Muscle layer of colon (tissue), 2 donors: ENCODE data around the gene USH2A.

Source experiments
- H3K27ac ChIP-seq: one replicate; pipeline ENCODE4 v1.7.0; 2013; ENCODE audit warnings: low read depth, mild to moderate bottlenecking, low read length, moderate library complexity
- H3K27me3 ChIP-seq, 2 donors: one replicate each; pipeline ENCODE4 v1.7.0; 2013; ENCODE audit warnings: low read length in 2 of 2, mild to moderate bottlenecking in 2 of 2; ENCODE audit not compliant: insufficient read depth in 2 of 2, control insufficient read depth in 1 of 2
- H3K36me3 ChIP-seq: one replicate; pipeline ENCODE4 v1.7.0; 2013; ENCODE audit warnings: mild to moderate bottlenecking, low read length; ENCODE audit not compliant: insufficient read depth
- H3K4me1 ChIP-seq: one replicate; pipeline ENCODE4 v1.7.0; 2013; ENCODE audit warnings: mild to moderate bottlenecking, low read length; ENCODE audit not compliant: insufficient read depth
- H3K4me3 ChIP-seq, 2 donors: one replicate each; pipeline ENCODE4 v1.7.0; 2013; ENCODE audit warnings: low read length in 2 of 2, low read depth in 1 of 2, mild to moderate bottlenecking in 1 of 2, moderate library complexity in 1 of 2
- H3K9ac ChIP-seq: one replicate; pipeline ENCODE4 v1.7.0; 2013; ENCODE audit warnings: low read length
- H3K9me3 ChIP-seq: one replicate; pipeline ENCODE4 v1.7.0; 2013; ENCODE audit warnings: mild to moderate bottlenecking, low read length
- donor health status: abdominal sarcoma.
- donor health status: Adenocarcinoma of cecum.

The USH2A gene

DNA sequence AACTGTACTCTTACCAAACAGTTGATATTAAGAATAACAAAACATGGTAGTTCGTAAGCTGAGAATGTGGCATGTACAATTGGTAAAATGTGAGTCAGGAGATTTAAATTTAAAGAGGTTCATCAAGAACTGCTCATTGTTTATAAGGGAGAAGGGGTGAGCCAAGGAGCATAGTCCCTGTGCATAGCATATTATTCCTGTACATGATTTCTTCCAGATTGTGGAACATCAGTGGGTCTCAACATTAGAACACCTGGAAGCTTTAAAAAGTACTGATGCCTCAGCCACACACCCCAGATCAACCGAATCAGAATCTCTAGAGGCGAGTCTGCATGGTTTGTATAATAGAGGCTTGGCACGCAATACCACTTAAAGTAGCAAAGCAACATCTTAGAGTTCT lies 800.1 kb downstream of the USH2A start:
- H3K27ac ChIP-seq: no peak overlapping the region

DNA sequence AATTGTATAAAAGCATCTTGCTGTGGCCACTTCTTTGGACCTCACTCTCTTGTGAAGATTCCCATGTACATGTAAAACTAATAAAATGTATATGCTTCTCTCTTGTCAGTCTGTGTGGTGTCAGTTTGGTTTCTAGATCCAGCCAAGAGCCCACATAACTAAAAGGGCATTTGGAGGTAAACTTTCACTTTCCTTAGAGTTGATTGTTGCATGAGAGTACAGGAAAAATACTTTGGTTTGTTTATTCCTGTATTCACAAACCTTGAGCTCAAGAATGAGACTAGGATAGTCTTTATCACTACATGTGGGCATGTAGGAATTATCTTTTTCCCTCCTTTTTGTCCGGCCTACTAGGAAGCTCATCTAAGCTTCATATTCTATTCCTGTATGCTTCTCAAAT lies 805.3 kb downstream of the USH2A start:
- no peaks in the 10 kb centered on the region for H3K9me3 ChIP-seq
- no peak overlapping the region for H3K9ac ChIP-seq
- peaks cover under 1% of the 10 kb centered on the region for H3K4me1 ChIP-seq
- H3K36me3 ChIP-seq: peaks cover 42% of the 10 kb centered on the region
- H3K4me3 ChIP-seq: no peak overlapping the region
- no peaks in the 10 kb centered on the region for H3K27me3 ChIP-seq
- no peak overlapping the region for H3K27ac ChIP-seq

More for the DNA sequence above, 800.1 kb downstream of the USH2A start:
- Histone ChIP-seq H3K36me3 (peaks cover 21% of the 10 kb centered on the region), H3K4me1 (peaks cover 13% of the 10 kb centered on the region), H3K9ac (no peak overlapping the region), H3K27me3 (no peaks in the 10 kb centered on the region), H3K4me3 (no peak overlapping the region), H3K9me3 (no peaks in the 10 kb centered on the region)

DNA sequence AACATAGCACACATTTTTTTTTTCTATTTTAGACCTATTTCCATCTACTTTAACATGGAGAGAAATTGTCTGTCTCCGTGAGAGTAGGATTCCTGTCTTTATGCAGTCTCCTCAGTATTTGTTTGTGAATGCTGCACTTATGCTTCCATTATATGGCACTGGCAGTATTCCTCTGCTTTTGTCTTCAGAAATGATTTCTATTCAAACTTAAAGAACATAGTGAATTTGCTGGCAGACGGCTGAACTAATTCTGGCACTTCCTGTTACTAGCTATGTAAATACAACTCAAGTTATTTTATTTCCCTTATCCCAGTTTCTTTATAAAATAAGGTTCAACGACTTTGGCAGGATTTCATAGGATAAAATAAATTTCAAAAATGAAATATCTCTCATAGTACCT lies 810.9 kb downstream of the USH2A start:
- Histone ChIP-seq H3K4me1 (peaks cover 15% of the 10 kb centered on the region), H3K27me3 (no peaks in the 10 kb centered on the region), H3K9me3 (no peaks in the 10 kb centered on the region), H3K9ac (no peak overlapping the region), H3K27ac (no peak overlapping the region), H3K4me3 (no peak overlapping the region), H3K36me3 (peaks cover 28% of the 10 kb centered on the region)

DNA sequence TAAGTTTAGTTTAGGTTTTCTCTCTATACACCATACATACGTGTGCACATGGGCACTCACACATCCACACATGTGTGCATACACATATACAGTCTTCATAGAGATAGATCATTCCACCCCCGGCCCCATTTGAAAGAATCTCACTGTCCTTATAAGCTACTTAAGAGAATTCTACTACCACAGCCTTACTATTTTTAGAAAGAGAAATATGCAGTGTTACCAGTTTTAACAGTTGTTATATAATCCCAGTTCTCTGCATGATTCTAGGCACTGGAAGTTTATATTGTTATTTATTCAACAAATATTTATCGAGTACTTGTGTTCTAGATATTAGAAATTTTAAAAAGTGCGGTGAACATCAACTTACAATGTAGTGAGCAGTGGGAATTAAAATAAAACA lies 814.6 kb downstream of the USH2A start:
- Histone ChIP-seq H3K9ac (no peak overlapping the region), H3K36me3 (peaks cover 22% of the 10 kb centered on the region), H3K4me3 (no peak overlapping the region), H3K9me3 (no peaks in the 10 kb centered on the region), H3K27ac (no peak overlapping the region), H3K27me3 (no peaks in the 10 kb centered on the region), H3K4me1 (peaks cover 26% of the 10 kb centered on the region)

DNA sequence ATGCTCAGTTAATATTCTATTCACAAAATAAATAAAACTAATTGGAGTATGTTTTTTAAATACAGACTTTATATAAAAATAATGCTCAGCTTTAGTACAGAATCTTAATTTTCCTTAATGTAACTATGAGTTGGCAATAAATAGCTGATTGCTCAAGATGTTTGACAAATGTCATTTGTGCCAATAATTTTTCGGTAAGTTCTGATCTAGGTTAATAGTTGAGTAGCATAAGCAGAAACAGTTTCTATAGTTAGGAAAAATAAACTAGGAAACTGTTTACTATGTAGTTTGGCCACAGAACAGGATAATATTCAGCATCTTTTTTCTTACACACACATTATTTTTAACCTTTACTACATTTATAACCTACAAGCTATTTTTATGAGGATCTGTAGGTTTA lies 815.8 kb downstream of the USH2A start:
- no peaks in the 10 kb centered on the region for H3K9me3 ChIP-seq
- no peaks in the 10 kb centered on the region for H3K27me3 ChIP-seq
- H3K4me3 ChIP-seq: no peak overlapping the region
- H3K36me3 ChIP-seq: peaks cover 16% of the 10 kb centered on the region
- no peak overlapping the region for H3K27ac ChIP-seq
- H3K9ac ChIP-seq: no peak overlapping the region
- H3K4me1 ChIP-seq: peaks cover 33% of the 10 kb centered on the region

DNA sequence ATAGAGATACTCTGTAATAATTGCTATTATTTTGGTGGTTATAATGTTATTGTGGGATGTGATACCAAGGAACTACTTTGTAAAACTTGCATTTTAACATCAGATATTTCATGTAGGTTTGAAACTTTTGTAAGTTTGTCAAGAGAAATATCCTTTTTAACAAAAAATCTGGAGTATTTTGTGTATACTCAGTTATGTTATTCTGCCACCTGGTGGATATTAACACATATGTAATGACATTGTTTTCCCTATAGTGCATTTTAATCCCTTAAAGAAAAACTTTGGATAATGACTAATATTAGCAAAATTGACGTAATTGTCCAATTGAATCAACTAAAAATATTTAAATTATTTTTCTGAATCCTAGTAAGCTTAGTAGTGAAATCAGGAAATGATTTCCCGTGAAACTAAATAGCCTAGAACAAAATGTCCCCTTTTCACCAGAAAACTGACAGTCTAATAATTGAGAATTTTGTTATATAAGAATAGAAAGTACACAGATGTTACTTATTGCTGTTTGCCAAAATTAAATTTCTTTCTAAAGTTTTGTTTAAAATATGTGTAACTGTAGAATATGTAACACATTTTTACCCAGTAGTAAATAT lies 816.6 kb downstream of the USH2A start:
- Histone ChIP-seq H3K4me3 (no peak overlapping the region), H3K27ac (no peak overlapping the region), H3K27me3 (no peaks in the 10 kb centered on the region), H3K4me1 (peaks cover 30% of the 10 kb centered on the region), H3K9ac (no peak overlapping the region), H3K36me3 (peaks cover 14% of the 10 kb centered on the region), H3K9me3 (no peaks in the 10 kb centered on the region)

DNA sequence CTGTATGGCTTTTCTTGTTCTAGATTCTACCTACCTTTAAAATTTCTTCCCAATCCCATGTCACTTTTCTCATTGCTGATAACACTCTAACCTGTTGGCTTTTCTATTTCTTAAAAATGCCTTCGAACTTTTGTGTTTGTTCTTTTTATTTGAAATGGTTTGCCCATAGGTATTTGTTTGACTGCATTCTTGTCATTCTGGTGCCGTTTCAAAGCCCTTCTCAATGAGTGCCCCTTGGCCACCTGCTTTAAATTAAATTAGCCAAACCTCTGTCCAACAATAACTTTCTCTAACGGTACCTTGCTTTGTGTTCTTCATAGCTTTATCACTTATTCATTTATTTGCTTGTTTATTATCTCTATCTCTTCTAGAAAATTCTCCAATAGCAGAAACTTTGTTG lies 817.2 kb downstream of the USH2A start:
- no peaks in the 10 kb centered on the region for H3K27me3 ChIP-seq
- peaks cover 30% of the 10 kb centered on the region for H3K4me1 ChIP-seq
- H3K27ac ChIP-seq: no peak overlapping the region
- H3K36me3 ChIP-seq: peaks cover 14% of the 10 kb centered on the region
- H3K9ac ChIP-seq: no peak overlapping the region
- H3K9me3 ChIP-seq: no peaks in the 10 kb centered on the region
- H3K4me3 ChIP-seq: no peak overlapping the region

DNA sequence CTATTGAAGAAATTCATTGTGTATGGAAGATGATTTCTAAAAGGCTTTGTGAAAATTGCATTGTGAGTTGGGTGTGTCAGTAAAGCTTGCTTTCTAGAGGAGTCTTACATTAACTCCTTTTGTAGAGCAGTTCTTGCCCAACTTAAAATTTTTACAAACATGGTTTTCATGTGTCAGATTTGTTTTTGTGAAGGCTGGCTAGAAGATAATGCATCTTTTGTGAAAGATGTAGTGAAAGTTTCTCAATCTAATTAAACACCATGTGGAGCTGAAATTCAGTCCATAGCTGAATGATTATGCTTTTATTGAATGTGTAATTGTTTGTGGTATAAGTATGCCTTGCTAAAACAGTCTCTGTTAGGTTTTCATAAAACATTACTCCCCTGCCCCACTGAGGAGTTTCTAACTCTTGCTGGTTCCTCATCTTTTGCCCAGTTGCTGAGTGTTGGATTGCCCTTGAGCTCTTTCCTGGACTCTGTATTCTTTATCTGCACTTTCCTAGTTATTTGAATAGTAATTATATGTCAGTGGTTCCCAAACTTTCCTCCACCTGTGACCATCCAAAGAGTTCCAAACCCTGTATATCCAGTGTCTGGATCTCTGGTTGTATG lies 818.1 kb downstream of the USH2A start:
- no peaks in the 10 kb centered on the region for H3K9me3 ChIP-seq
- no peak overlapping the region for H3K4me3 ChIP-seq
- no peak overlapping the region for H3K27ac ChIP-seq
- no peaks in the 10 kb centered on the region for H3K27me3 ChIP-seq
- no peak overlapping the region for H3K9ac ChIP-seq
- H3K36me3 ChIP-seq: peaks cover 14% of the 10 kb centered on the region
- H3K4me1 ChIP-seq: peaks cover 30% of the 10 kb centered on the region

DNA sequence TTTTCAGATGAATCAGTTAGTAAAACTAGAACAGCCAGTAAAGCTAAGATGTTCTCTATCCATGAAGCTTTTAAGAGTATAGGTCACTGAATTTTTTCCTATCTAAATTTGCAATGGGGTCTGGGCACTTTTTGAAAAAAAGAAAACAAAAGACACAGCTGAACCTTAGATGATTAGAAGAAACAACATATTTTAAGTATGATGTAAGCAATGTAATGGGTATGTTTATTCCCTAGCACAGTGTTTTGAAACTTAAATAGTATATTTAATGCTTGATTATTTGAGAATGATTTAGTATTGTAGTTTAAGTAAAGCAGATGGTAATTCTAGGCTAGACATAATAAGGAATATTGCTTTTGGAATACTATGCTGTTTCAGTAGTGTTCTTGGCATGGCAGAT lies 819.9 kb downstream of the USH2A start:
- Histone ChIP-seq H3K4me3 (no peak overlapping the region), H3K4me1 (peaks cover 29% of the 10 kb centered on the region), H3K36me3 (peaks cover 19% of the 10 kb centered on the region), H3K9me3 (no peaks in the 10 kb centered on the region), H3K27me3 (no peaks in the 10 kb centered on the region), H3K9ac (no peak overlapping the region), H3K27ac (no peak overlapping the region)

DNA sequence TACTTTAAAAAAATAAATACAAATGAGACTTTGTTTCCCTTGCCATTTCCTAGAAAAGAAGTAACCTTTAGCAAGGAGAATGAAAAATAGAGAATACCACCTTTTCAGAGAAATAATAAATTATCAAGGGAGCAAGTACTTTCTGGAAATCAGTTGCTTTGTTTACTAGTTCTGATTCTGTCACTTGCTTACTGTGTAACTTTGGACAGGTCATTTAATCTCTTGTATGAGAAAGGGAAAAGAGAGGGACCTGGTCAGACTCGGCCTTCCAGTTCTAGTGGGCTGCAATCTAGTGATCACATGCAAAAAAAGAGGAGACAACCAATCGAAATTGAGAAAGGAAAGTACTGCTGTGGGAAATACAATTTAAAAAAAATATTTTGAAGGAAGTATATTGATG lies 822.0 kb downstream of the USH2A start:
- H3K9me3 ChIP-seq: no peaks in the 10 kb centered on the region
- H3K27ac ChIP-seq: no peak overlapping the region
- H3K27me3 ChIP-seq: no peaks in the 10 kb centered on the region
- H3K4me1 ChIP-seq: peaks cover 34% of the 10 kb centered on the region
- no peak overlapping the region for H3K4me3 ChIP-seq
- H3K9ac ChIP-seq: no peak overlapping the region
- H3K36me3 ChIP-seq: peaks cover 20% of the 10 kb centered on the region

DNA sequence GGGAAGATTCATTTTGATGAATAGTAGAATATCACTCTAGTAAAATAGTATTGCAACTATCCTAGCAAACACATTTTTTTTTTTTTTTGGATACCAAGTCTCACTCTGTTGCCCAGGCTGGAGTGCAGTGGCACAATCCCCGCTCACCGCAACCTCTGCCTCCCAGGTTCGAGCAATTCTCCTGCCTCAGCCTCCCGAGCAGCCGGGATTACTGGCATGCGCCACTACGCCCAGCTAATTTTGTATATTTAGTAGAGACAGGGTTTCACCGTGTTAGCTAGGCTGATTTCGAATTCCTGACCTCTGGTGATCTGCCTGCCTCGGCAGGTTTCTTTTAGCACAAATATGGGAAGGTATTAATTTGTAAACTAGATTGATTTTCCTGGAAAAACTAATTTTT lies 822.4 kb downstream of the USH2A start:
- Histone ChIP-seq H3K36me3 (peaks cover 24% of the 10 kb centered on the region), H3K27me3 (no peaks in the 10 kb centered on the region), H3K4me3 (no peak overlapping the region), H3K4me1 (peaks cover 34% of the 10 kb centered on the region), H3K9ac (no peak overlapping the region), H3K27ac (no peak overlapping the region), H3K9me3 (no peaks in the 10 kb centered on the region)

DNA sequence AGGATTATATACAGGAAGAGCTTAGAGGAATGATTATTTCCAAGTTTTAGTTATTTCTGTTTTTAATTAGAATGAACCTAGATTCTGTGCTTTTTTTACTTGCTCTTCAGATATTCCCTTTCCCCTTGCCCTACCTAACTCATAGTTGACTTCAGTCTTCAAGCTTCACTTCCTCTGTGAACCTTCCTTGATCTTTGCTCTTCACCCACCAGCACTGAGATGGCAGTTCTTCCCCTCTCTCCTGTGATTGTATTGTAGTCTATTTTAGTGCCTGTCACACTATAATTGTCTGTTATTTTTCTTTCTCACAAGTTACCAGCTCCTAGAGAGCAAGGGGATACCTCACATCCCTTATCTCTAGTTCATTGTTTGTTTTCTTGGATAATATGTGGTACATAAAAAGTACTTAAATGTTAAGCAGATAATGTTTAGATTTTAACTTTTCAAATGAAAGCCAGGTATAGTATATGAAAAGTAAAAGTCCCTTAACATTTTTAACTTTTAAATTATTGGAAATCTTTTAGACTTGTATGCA lies 822.9 kb downstream of the USH2A start:
- Histone ChIP-seq H3K27me3 (no peaks in the 10 kb centered on the region), H3K4me3 (no peak overlapping the region), H3K9ac (no peak overlapping the region), H3K36me3 (peaks cover 23% of the 10 kb centered on the region), H3K4me1 (peaks cover 33% of the 10 kb centered on the region), H3K9me3 (no peaks in the 10 kb centered on the region), H3K27ac (no peak overlapping the region)
